Measurements from ENCODE around the gene GAD1.

Gene GAD1

GRCh38 chr2:170892391-170892951, 75.8 kb downstream of the GAD1 start:
- TF ChIP-seq, protein P1, sequence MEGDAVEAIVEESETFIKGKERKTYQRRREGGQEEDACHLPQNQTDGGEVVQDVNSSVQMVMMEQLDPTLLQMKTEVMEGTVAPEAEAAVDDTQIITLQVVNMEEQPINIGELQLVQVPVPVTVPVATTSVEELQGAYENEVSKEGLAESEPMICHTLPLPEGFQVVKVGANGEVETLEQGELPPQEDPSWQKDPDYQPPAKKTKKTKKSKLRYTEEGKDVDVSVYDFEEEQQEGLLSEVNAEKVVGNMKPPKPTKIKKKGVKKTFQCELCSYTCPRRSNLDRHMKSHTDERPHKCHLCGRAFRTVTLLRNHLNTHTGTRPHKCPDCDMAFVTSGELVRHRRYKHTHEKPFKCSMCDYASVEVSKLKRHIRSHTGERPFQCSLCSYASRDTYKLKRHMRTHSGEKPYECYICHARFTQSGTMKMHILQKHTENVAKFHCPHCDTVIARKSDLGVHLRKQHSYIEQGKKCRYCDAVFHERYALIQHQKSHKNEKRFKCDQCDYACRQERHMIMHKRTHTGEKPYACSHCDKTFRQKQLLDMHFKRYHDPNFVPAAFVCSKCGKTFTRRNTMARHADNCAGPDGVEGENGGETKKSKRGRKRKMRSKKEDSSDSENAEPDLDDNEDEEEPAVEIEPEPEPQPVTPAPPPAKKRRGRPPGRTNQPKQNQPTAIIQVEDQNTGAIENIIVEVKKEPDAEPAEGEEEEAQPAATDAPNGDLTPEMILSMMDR (IDR thresholded peaks at IDR 0.05; ENCODE audit: extremely low read depth, missing control alignments) = no peak
- no peak for DNase-seq (ENCODE audit: low spot score)

DNA sequence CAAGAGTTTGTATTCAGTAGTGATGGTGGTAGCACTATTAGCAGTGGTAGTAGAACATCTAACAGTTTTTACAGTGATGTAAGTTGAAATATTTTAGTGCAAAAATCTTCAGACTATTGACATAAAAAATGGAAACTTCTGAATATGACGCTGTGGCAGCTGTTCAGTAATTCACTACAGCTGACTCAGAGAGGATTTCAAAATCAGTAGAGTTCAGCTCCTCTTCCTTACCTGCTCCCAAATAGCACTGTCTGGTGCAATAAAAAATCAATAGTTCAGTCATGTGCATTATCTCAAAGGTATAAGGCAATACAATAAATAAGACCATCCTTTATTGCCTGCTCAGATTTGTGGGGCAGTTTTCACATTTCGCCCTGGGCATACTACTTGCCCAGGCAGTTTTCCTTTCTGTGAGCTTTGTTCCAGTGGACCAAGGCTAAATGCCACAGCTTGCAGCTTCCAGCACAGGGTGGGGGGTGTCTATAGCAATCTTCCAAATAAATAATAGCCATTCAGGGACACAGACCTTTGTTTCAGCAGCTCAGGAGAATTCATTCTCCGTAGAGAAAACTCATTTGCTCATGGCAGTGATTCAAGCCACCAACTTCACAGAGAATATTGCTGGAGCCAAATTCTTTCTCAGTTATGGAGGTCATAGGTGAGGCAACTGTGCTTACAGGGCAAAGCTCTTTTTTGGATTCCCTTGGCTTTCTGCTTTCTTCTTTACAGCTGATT, 78.5 kb downstream of the GAD1 start:
- TF ChIP-seq, protein P1 (IDR thresholded peaks at IDR 0.05; ENCODE audit: extremely low read depth, missing control alignments) = no peak
- no peak for DNase-seq (ENCODE audit: low spot score)

GRCh38 chr2:170896622-170897021, 79.9 kb downstream of the GAD1 start:
- no peak for DNase-seq (ENCODE audit: low spot score)
- TF ChIP-seq, protein P1 (IDR thresholded peaks at IDR 0.05; ENCODE audit: extremely low read depth, missing control alignments) = no peak

DNA sequence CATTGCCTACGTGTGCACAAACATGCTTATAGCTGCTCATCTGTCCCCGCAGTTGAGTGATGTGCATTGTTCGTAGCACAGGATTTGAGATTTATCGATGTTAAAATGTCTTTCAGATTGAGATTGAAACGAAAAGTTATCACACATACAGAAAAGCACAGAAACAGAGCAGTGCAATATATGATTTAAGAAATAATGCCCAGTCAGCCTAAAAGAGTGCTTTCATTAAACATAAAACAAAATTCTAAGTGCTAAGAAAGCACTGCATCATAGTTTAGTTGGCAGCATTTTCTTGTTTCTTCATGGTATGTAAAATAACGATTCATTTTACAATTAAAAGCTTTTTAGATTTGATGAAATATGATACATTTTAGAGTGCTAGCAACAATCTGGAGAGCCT, 80.4 kb downstream of the GAD1 start:
- DNase-seq (ENCODE audit: low spot score) = no peak
- TF ChIP-seq, protein P1 (IDR thresholded peaks at IDR 0.05; ENCODE audit: extremely low read depth, missing control alignments) = no peak

DNA sequence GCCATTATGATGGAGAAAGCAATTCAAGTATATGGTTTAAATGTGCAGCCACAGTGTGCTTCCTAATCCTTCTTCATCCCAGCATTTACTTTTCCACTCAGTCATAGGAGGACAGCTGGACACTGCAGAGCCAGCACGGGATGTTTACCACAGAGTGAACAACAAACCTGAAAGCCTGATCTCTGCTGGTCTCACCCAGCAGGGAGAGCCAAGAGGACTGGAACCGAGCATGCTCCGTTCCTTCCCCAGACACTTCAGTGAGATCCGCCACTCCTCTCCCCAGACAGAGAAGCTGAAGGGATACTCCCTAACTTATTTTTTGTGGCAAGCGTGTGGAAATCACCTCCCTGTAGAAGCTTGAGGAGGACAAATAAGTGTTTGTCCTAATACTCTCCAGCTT, 89.2 kb downstream of the GAD1 start:
- TF ChIP-seq, protein P1 (IDR thresholded peaks at IDR 0.05; ENCODE audit: extremely low read depth, missing control alignments) = no peak
- DNase-seq (ENCODE audit: low spot score) = no peak
